H9 (cell line): Measurements from ENCODE around the gene EDEM2. TPM values are rescaled to one million over a fixed set of nuclear protein-coding genes. Genes with fewer than 3 reads are reported as not detected.

Source experiments
- DNase-seq: peaks from one replicate; pipeline ENCODE4 v3.0.0-alpha.2; 2017
- H2AFZ ChIP-seq: one replicate; pipeline ENCODE4 v1.6.1; 2013; ENCODE audit warnings: mild to moderate bottlenecking, low read length, control low read depth, moderate library complexity
- H2AK5ac ChIP-seq: 2 replicates; pipeline ENCODE4 v1.6.1; 2013; ENCODE audit warnings: low read length, control low read depth, mixed read lengths; ENCODE audit not compliant: insufficient read length
- H2BK120ac ChIP-seq: one replicate; pipeline ENCODE4 v1.6.1; 2013; ENCODE audit warnings: low read depth, mild to moderate bottlenecking, low read length, control low read depth, inconsistent platforms; ENCODE audit not compliant: poor library complexity, severe bottlenecking
- H2BK12ac ChIP-seq: 2 replicates; pipeline ENCODE4 v1.6.1; 2013; ENCODE audit warnings: low read length, control low read depth, mixed read lengths, low read depth; ENCODE audit not compliant: insufficient read length
- H2BK15ac ChIP-seq: 2 replicates; pipeline ENCODE4 v1.6.1; 2013; ENCODE audit warnings: low read depth, low read length, control low read depth
- H2BK20ac ChIP-seq: one replicate; pipeline ENCODE4 v1.6.1; 2013; ENCODE audit warnings: low read depth, mild to moderate bottlenecking, low read length, control low read depth, inconsistent platforms; ENCODE audit not compliant: poor library complexity, severe bottlenecking
- H2BK5ac ChIP-seq: 2 replicates; pipeline ENCODE4 v1.6.1; 2013; ENCODE audit warnings: low read length, control low read depth, mixed read lengths; ENCODE audit not compliant: insufficient read length
- H3K14ac ChIP-seq: 2 replicates; pipeline ENCODE4 v1.6.1; 2013; ENCODE audit warnings: low read length, control low read depth; ENCODE audit not compliant: insufficient read depth
- H3K18ac ChIP-seq: 2 replicates; pipeline ENCODE4 v1.6.1; 2013; ENCODE audit warnings: low read depth, mild to moderate bottlenecking, mixed read lengths, low read length, control low read depth; ENCODE audit not compliant: insufficient read length
- H3K23ac ChIP-seq: 2 replicates; pipeline ENCODE4 v1.6.1; 2013; ENCODE audit warnings: low read length, control low read depth, mixed read lengths, low read depth; ENCODE audit not compliant: insufficient read length
- H3K23me2 ChIP-seq: 2 replicates; pipeline ENCODE4 v1.6.1; 2013; ENCODE audit warnings: low read depth, mild to moderate bottlenecking, mixed read lengths, low read length, control low read depth; ENCODE audit not compliant: insufficient read length, poor library complexity, severe bottlenecking
- H3K27ac ChIP-seq: 2 replicates; pipeline ENCODE4 v1.5.1; 2013; ENCODE audit warnings: low read length, control low read depth, mixed read lengths, low read depth; ENCODE audit not compliant: insufficient read length
- H3K27me3 ChIP-seq: 2 replicates; pipeline ENCODE4 v1.6.1; 2013; ENCODE audit warnings: low read length, control low read depth, inconsistent platforms; ENCODE audit not compliant: insufficient read depth
- H3K4ac ChIP-seq: 2 replicates; pipeline ENCODE4 v1.6.1; 2013; ENCODE audit warnings: low read depth, mild to moderate bottlenecking, control low read depth, inconsistent platforms, low read length, moderate library complexity
- H3K4me1 ChIP-seq: 2 replicates; pipeline ENCODE4 v1.6.1; 2013; ENCODE audit warnings: low read length, control low read depth, inconsistent platforms; ENCODE audit not compliant: insufficient read depth
- H3K4me2 ChIP-seq: 2 replicates; pipeline ENCODE4 v1.6.1; 2013; ENCODE audit warnings: low read length, control low read depth, mixed read lengths; ENCODE audit not compliant: insufficient read length, insufficient read depth
- H3K56ac ChIP-seq: 2 replicates; pipeline ENCODE4 v1.6.1; 2013; ENCODE audit warnings: low read depth, mild to moderate bottlenecking, mixed read lengths, low read length, control low read depth; ENCODE audit not compliant: insufficient read length
- H3K79me1 ChIP-seq: 2 replicates; pipeline ENCODE4 v1.6.1; 2013; ENCODE audit warnings: low read depth, mild to moderate bottlenecking, moderate library complexity, low read length, control low read depth, inconsistent platforms; ENCODE audit not compliant: insufficient read depth, poor library complexity, severe bottlenecking
- H3K79me2 ChIP-seq: 2 replicates; pipeline ENCODE4 v1.6.1; 2013; ENCODE audit warnings: low read length, control low read depth, inconsistent platforms; ENCODE audit not compliant: insufficient read depth
- H3K9ac ChIP-seq: 2 replicates; pipeline ENCODE4 v1.6.1; 2013; ENCODE audit warnings: low read length, control low read depth, mixed read lengths; ENCODE audit not compliant: insufficient read length; ENCODE audit errors: extremely low read depth
- H3K9me3 ChIP-seq: one replicate; pipeline ENCODE4 v1.6.1; 2013; ENCODE audit warnings: low read depth, low read length, inconsistent platforms; ENCODE audit not compliant: control insufficient read depth
- H3T11ph ChIP-seq: one replicate; pipeline ENCODE4 v1.6.1; 2013; ENCODE audit warnings: mild to moderate bottlenecking, low read length, control low read depth, inconsistent platforms
- H4K20me1 ChIP-seq: one replicate; pipeline ENCODE4 v1.6.1; 2013; ENCODE audit not compliant: control insufficient read depth, insufficient read length, insufficient read depth
- H4K5ac ChIP-seq: 2 replicates; pipeline ENCODE4 v1.6.1; 2013; ENCODE audit warnings: low read depth, mild to moderate bottlenecking, mixed read lengths, low read length, control low read depth; ENCODE audit not compliant: insufficient read length
- H4K8ac ChIP-seq: replicated peaks from 2 replicates; pipeline ENCODE4 v1.6.1; 2013; ENCODE audit warnings: low read length, control low read depth, mixed read lengths, low read depth; ENCODE audit not compliant: insufficient read length
- H4K91ac ChIP-seq: 2 replicates; pipeline ENCODE4 v1.6.1; 2013; ENCODE audit warnings: low read depth, mild to moderate bottlenecking, moderate library complexity, mixed read lengths, low read length, control low read depth; ENCODE audit not compliant: insufficient read length
- H3K27ac Mint-ChIP-seq, 3 experiments: 2 replicates in 2 of 3; 3 replicates in 1 of 3; pipeline ENCODE4 v1.8.0; 2020 to 2021; ENCODE audit warnings: mixed read lengths in 3 of 3, mild to moderate bottlenecking in 1 of 3, moderate library complexity in 1 of 3
- H3K27me3 Mint-ChIP-seq: 2 replicates; pipeline ENCODE4 v1.8.0; 2021; ENCODE audit warnings: low read depth, mild to moderate bottlenecking, moderate library complexity, mixed read lengths
- H3K36me3 Mint-ChIP-seq, 3 experiments: 2 replicates in 2 of 3; 3 replicates in 1 of 3; pipeline ENCODE4 v1.8.0; 2020 to 2021; ENCODE audit warnings: low read depth in 3 of 3, mixed read lengths in 3 of 3; ENCODE audit not compliant: insufficient read depth in 1 of 3
- H3K4me1 Mint-ChIP-seq, 2 experiments: 2 replicates each; pipeline ENCODE4 v1.8.0; 2020; ENCODE audit warnings: mixed read lengths in 2 of 2
- H3K4me3 Mint-ChIP-seq, 2 experiments: 2 replicates in 1 of 2; 3 replicates in 1 of 2; pipeline ENCODE4 v1.8.0; 2020 to 2021; ENCODE audit warnings: mild to moderate bottlenecking in 2 of 2, mixed read lengths in 2 of 2, moderate library complexity in 1 of 2
- H3K9me3 Mint-ChIP-seq, 2 experiments: 2 replicates in 1 of 2; 3 replicates in 1 of 2; pipeline ENCODE4 v1.8.0; 2020; ENCODE audit warnings: mild to moderate bottlenecking in 2 of 2, mixed read lengths in 2 of 2, moderate library complexity in 1 of 2
- CTCF ChIP-seq: fragments of 200-600 bp; sonication (generic); conservative IDR thresholded peaks from 3 replicates; pipeline ENCODE4 v1.8.0; 2021; ENCODE audit warnings: antibody characterized with exemption, mild to moderate bottlenecking
- WGBS: extraction: QIAGEN DNeasy Blood & Tissue Kit; methylation state at CpG from one replicate; pipeline ENCODE4 v1.1.7; 2013; ENCODE audit warnings: missing lambda C conversion rate, low lambda C conversion rate, mixed read lengths; ENCODE audit not compliant: insufficient read length; ENCODE audit errors: extremely low coverage; 5-methylcytosine and 5-hydroxymethylcytosine counted together
- total RNA-seq: library from RNA; stranded (reverse); gene quantifications from 2 replicates; pipeline ENCODE4 v1.2.1, GENCODE V29; 2021

Gene EDEM2
- total RNA-seq, 1 experiment from 2014 or later: 27.8 TPM

DNA sequence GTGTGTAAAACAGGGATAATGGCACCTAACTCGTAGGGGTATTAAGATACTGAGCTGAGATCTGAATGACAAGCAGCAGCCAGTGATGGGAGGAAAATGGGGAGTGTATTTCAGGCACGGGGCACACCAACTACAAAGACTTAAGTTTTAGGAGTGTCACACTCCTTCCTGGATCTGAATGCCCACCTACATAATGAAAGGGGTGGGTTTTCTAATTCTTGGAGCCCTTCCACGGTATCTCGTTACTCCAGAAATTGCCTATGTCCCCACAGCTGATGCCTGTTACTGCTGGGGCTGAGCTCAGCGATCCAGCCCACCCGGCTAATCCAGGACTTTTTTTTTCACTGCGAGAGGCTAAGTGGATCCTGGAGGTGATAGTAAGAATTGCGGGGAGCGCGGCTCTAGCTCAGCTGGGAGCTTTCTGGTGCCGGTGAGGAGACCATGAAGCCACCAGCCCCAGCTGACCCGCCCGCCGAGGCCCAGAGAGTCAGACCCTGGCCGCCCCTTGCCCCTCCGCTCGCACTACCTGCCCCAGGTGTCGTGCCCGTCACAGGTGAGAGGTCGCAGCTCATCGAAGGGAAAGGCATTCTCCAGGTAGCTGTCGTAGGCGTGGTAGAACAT is 727 bp downstream of the EDEM2 start:
- TF ChIP-seq CTCF: no peak; the same call in 2 of the 3 replicates
- H3K27ac Mint-ChIP-seq: peak overlapping the region; percentile 34 to 97 (median 92)
- H4K91ac ChIP-seq: no peak overlapping the region
- H3K14ac ChIP-seq: peak overlapping the region; percentile 42
- H2BK5ac ChIP-seq: no peak overlapping the region
- H3K4me1 Mint-ChIP-seq: peaks cover 17 to 28% of the 10 kb centered on the region in 2 experiments
- H3K27me3 ChIP-seq: no peaks in the 10 kb centered on the region
- peak overlapping the region; percentile 54 for H3K18ac ChIP-seq
- H3K23ac ChIP-seq: no peak overlapping the region
- H2BK12ac ChIP-seq: no peak overlapping the region
- H3K9ac ChIP-seq: peak overlapping the region; percentile 70
- no peaks in the 10 kb centered on the region for H3K79me2 ChIP-seq
- no peaks in the 10 kb centered on the region for H3K9me3 ChIP-seq
- H2BK15ac ChIP-seq: no peak overlapping the region
- H3K36me3 Mint-ChIP-seq: peaks cover 0 to 28% (median 18%) of the 10 kb centered on the region in 3 experiments; a peak in 6 of 7 replicates
- H3K27ac ChIP-seq: peak overlapping the region; percentile 9
- no peaks in the 10 kb centered on the region; a peak in 1 of 5 replicates for H3K9me3 Mint-ChIP-seq
- no CpG with 5 or more reads among the region's 23 CpGs for WGBS
- H3K4me3 Mint-ChIP-seq: peak overlapping the region; percentile 85 to 95
- H4K5ac ChIP-seq: no peak overlapping the region
- H2BK20ac ChIP-seq: no peak overlapping the region
- no peaks in the 10 kb centered on the region for H3K79me1 ChIP-seq
- no peak overlapping the region for H3T11ph ChIP-seq
- DNase-seq: peak; percentile 56
- no peak overlapping the region for H3K4ac ChIP-seq
- no peak overlapping the region for H3K56ac ChIP-seq
- no peak overlapping the region for H2AK5ac ChIP-seq
- no peak overlapping the region for H2AFZ ChIP-seq
- no peak overlapping the region for H4K8ac ChIP-seq
- peaks cover 2% of the 10 kb centered on the region; the same call in 1 of the 2 replicates for H3K4me1 ChIP-seq
- no peaks in the 10 kb centered on the region; the same call in none of the 2 replicates for H3K27me3 Mint-ChIP-seq
- no peaks in the 10 kb centered on the region for H3K23me2 ChIP-seq
- H4K20me1 ChIP-seq: no peaks in the 10 kb centered on the region
- peak overlapping the region; percentile 75 for H3K4me2 ChIP-seq
- H2BK120ac ChIP-seq: no peak overlapping the region
